A549 treated with AZD9567 at 1 μM for 4 hours (cell line): ENCODE data around the gene BHLHE40. TPM values are rescaled to one million over a fixed set of nuclear protein-coding genes. Genes with fewer than 3 reads are reported as not detected.

Source experiments
- total RNA-seq: library from RNA; stranded (reverse); fragments of 200-300 nt; extraction: Qiagen RNA extraction; gene quantifications from 5 replicates; pipeline ENCODE4 v1.2.3, GENCODE V29; 2022; ENCODE audit not compliant: insufficient read depth

The BHLHE40 gene
- 67.4 to 80.2 TPM (median 75.3 TPM) in 5 replicates for total RNA-seq

DNA sequence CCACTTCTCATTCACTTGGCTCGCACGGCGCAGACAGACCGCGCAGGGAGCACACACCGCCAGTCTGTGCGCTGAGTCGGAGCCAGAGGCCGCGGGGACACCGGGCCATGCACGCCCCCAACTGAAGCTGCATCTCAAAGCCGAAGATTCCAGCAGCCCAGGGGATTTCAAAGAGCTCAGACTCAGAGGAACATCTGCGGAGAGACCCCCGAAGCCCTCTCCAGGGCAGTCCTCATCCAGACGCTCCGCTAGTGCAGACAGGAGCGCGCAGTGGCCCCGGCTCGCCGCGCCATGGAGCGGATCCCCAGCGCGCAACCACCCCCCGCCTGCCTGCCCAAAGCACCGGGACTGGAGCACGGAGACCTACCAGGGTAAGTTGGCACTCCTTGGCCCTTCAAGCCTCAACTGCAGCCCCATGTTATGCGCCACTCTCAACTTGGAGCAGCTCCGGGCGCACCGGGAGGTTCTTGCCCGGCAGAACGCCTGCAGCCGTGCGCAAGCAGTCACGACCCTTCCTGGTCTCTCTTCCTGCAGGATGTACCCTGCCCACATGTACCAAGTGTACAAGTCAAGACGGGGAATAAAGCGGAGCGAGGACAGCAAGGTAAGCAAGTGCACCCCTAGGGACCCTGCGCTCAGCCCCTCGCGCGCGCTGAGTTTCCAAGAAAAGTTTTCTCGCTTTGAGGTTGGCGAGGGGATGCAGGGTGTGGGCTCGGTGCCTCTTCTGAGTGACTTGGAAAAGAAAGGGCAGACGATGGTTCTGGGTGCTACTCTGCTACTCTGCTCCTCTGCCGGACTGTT lies at the start of gene BHLHE40:
Gene BHLHE40, plus strand, starts transcription at position 10 of the 801 bp plus-strand sequence. Its CDS starts 282 bp downstream, at position 292.

Other genes starting within 250 kb of the BHLHE40 start
- gene ARL8B, start 142.9 kb downstream of the BHLHE40 start, total RNA-seq, result 65.6 to 71.0 TPM (median 66.7 TPM) in 5 replicates
- 15.7 to 17.9 TPM (median 17.0 TPM) in 5 replicates for gene EDEM1, start 208.3 kb downstream of the BHLHE40 start, total RNA-seq